ENCODE measurements around the gene EOLA1.
"Not testable (repeated sequence)": the region's sequence is repeated elsewhere in the genome, so short reads cannot be mapped to it uniquely, and the experiment has no call there.

Gene EOLA1

DNA sequence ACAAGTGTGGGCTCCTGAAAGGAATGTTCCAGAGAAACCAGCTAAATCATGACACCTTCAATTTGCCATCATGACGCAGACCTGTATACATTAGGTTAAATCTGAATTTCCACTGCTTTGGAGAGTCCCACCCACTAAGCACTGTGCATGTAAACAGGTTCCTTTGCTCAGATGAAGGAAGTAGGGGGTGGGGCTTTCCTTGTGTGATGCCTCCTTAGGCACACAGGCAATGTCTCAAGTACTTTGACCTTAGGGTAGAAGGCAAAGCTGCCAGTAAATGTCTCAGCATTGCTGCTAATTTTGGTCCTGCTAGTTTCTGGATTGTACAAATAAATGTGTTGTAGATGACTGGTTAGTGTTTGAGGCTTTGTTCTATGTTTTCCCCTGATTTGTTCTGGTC, 6.2 kb downstream of the EOLA1 start:
- DNase-seq = not testable (repeated sequence)

- not testable (repeated sequence) for DNase-seq
These were observed 7.0 kb downstream of the EOLA1 start for GRCh38 chrX:149547782-149548181.

GRCh38 chrX:149549701-149550100, 8.9 kb downstream of the EOLA1 start, which contains the start of gene HSFX3:
Gene HSFX3 (minus strand): TSS chrX:149549924. CDS start chrX:149549852, 72 bp downstream.
- DNase-seq = not testable (repeated sequence)

DNA sequence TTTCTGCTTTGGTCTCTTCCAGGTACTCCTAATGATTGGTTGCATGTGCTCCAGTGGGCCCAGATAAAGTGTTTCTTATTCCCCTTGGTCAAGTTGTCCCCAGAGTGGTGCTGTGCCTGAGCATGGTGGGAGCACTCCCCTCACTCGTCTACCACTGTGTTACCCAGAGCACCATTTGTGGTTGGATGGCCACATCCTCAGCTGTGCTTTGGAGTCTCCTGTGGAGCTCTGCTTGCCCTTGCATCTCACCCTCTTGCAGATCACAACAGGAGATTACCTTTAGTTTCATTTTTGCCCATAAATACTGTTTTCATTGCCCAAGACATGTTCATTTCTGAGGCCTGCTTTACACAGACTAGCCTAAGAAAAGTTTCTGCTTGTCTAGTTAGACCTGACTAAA, 9.6 kb downstream of the EOLA1 start:
- DNase-seq = not testable (repeated sequence)

- not testable (repeated sequence) for DNase-seq
These were observed 10.6 kb downstream of the EOLA1 start for GRCh38 chrX:149551245-149551938.

GRCh38 chrX:149551939-149552248, 11.1 kb downstream of the EOLA1 start:
- not testable (repeated sequence) for DNase-seq

GRCh38 chrX:149555251-149555650, 14.4 kb downstream of the EOLA1 start:
- not testable (repeated sequence) for DNase-seq

DNA sequence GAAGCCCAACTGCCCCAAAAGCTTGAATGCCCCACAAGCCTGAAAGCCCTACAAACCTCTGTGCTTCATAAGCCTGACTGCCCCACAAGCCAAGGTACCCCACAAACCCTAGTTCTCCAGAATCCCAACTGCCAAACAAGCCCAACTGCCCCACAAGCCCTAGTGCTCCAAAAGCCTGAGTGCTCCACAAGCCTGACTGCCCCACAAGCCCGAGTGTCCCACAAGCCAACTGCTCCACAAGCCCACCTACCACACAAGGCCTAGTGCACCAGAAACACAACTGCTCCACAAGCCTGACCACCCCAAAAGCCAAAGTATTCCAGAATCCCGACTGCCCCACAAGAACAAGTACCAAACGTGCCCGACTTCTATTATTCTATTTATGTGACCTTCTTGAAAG, 22.5 kb downstream of the EOLA1 start:
- DNase-seq = no peak

DNA sequence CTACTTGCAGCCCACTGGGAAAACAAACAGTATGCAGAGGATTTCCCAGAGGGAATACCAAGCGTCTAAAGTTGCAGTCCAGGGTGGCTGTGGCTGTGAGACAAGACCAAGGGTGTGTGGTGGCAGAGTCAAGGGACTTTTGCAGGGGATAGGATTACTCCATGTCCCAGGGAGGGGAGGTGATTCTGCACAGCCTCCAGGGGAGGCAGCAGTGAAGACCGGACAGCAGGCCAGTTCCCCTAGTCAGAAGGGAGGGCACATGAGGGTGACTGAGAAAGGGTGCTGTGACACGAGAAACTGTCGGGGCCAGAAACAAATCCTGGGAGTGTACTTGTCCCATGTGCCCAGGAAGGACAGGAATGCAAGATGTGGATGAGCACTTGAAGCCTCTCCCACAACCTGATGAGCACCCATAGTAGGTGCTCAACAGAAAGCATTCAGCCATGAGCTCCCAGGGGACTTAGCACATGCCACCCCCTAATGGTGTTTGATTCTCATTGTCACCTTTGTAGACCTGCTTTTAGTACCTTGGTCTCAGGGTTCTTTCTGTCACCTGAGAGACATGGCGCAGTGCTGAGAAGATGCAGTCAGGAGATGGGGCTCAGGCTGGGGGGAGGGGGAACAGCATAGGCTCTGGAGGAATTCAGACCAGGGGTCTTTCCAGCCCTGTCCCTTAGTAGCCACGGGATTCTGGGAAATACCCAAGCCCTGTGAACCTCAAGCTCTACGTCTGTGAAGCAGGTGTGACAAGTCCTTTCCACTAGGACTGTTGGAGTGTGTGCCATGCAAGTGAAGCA, 27.0 kb downstream of the EOLA1 start:
- no peak for DNase-seq

- DNase-seq = no peak
These were observed 28.0 kb downstream of the EOLA1 start for GRCh38 chrX:149568701-149569296.

DNA sequence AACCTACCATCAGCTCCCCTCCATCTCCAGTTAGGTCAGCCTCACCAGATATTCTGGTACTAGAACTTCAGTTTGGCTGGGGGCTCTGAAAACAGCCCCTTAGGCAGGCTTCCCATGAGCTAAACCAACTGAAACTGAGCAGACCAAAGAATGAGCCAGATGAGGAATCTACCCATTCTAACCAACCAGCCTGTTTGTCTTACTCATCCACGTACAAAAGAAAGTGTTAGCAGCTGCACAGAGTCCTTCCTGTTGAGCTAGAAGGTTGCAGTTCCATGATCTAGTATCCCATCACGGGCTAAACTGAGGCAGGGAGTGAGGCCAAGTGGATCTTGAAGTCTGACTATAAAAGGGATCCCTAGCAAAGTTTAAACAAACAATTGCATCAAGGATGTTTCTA, 29.0 kb downstream of the EOLA1 start:
- DNase-seq = no peak

- no peak for DNase-seq
These were observed 29.9 kb downstream of the EOLA1 start for GRCh38 chrX:149570668-149571067.

DNA sequence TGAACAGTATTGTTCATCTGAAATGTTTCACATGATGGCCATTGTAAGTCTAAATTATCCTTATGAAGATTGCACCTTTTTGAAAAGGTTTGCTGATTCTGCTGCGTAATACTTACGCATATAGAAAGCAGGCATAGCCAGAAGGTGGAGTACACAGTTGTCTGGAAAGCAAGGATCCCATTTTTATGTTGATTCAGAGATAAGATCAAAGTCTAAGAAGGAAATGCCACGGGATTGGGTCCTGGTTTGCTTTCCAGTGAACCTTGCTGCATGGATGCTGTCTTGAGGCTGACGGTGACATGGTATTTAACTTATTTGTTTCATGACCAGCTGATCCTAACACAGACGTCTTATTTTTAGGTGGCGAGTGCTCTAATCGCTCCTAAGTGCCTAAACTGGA, 31.0 kb downstream of the EOLA1 start:
- DNase-seq = no peak

GRCh38 chrX:149572743-149573142, 31.9 kb downstream of the EOLA1 start:
- no peak for DNase-seq

GRCh38 chrX:149573456-149573855, 32.6 kb downstream of the EOLA1 start:
- not testable (repeated sequence) for DNase-seq

GRCh38 chrX:149585631-149586030, 44.8 kb downstream of the EOLA1 start:
- DNase-seq = not testable (repeated sequence)

DNA sequence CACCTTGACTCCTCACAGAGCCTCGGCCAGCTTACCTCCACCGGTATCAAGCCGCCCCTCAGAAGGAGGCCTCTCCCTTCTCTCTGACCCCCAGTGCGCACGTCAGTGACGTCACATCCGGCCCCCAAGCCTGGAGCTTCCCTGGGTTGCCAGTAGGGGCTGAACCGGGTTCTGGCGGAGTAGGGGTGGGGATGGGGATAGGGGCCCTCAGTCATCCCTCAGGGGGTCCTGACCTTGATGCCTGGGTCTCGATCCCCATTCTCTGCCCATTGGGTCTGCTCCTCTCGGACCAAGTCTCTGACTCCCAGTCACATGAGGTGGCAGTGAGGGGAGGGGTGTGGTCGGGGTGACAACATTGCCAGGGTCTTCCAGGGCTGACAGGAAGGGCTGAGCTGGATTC, 46.5 kb downstream of the EOLA1 start, which contains the start of gene MAGEA9B:
Gene MAGEA9B, minus strand, starts transcription at position 101 of the 400 bp plus-strand sequence. CDS start 4,280 bp downstream, outside the sequence.
- DNase-seq = not testable (repeated sequence)

- DNase-seq = not testable (repeated sequence)
These were observed 50.2 kb downstream of the EOLA1 start for GRCh38 chrX:149590993-149591392.

DNA sequence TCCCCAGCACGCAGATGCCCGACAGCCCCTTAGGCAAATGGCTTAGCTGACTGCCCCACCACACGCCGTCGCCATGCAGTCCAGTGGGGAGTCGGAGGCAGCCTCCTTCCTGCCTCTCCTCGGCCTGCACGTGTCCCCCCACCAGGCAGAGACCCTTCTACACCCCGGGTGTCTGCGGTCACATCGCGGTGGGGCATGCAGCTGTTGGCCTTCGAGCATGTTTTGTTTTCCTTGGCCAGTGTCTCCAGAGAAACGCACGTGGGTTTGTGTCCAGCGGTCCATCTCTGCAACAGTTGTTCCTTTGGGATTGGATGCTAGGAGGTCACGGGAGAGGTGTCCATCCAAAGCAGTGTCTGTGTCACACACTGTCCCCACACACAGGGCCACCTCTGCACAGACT, 54.4 kb downstream of the EOLA1 start, which contains the start of gene HSFX2:
Gene HSFX2, minus strand, starts transcription at position 101 of the 400 bp plus-strand sequence. CDS start 614 bp downstream, outside the sequence.
- not testable (repeated sequence) for DNase-seq

- not testable (repeated sequence) for DNase-seq
These were observed 55.1 kb downstream of the EOLA1 start for GRCh38 chrX:149595943-149596342.

Measured in kidney glomerular epithelial cell (primary cell).